ENCODE results near the gene FGF1.

Gene FGF1

GRCh38 chr5:142697356-142698255, 11.7 kb upstream of the FGF1 start:
- no peak for DNase-seq (ENCODE audit: low read depth in 2 of 2)

- no peak for DNase-seq (ENCODE audit: low read depth in 2 of 2)
These were observed 10.5 kb upstream of the FGF1 start for GRCh38 chr5:142696379-142696778.

GRCh38 chr5:142694092-142694856, 8.4 kb upstream of the FGF1 start:
- no peak for DNase-seq (ENCODE audit: low read depth in 2 of 2)

GRCh38 chr5:142692321-142692894, 6.5 kb upstream of the FGF1 start:
- DNase-seq (ENCODE audit: low read depth in 2 of 2), result no peak

- no peak for DNase-seq (ENCODE audit: low read depth in 2 of 2)
These were observed 4.8 kb upstream of the FGF1 start for GRCh38 chr5:142690667-142691066.

- no peak for DNase-seq (ENCODE audit: low read depth in 2 of 2)
These were observed 3.2 kb upstream of the FGF1 start for GRCh38 chr5:142689081-142689480.

GRCh38 chr5:142688281-142688989, 2.5 kb upstream of the FGF1 start:
- no peak for DNase-seq (ENCODE audit: low read depth in 2 of 2)

GRCh38 chr5:142686968-142687367, 1.1 kb upstream of the FGF1 start:
- no peak for DNase-seq (ENCODE audit: low read depth in 2 of 2)

- DNase-seq (ENCODE audit: low read depth in 2 of 2), result no peak
These were observed 382 bp upstream of the FGF1 start for GRCh38 chr5:142686210-142686734.

- no peak for DNase-seq (ENCODE audit: low read depth in 2 of 2)
These were observed 1.3 kb downstream of the FGF1 start for GRCh38 chr5:142684508-142685041.

GRCh38 chr5:142683881-142684505, 1.9 kb downstream of the FGF1 start:
- DNase-seq (ENCODE audit: low read depth in 2 of 2), result no peak

- DNase-seq (ENCODE audit: low read depth in 2 of 2), result no peak
These were observed 2.8 kb downstream of the FGF1 start for GRCh38 chr5:142683116-142683515.

- DNase-seq (ENCODE audit: low read depth in 2 of 2), result no peak
These were observed 5.2 kb downstream of the FGF1 start for GRCh38 chr5:142680605-142681259.

GRCh38 chr5:142679744-142680143, 6.1 kb downstream of the FGF1 start:
- no peak for DNase-seq (ENCODE audit: low read depth in 2 of 2)

GRCh38 chr5:142678529-142678928, 7.4 kb downstream of the FGF1 start:
- DNase-seq (ENCODE audit: low read depth in 2 of 2), result no peak

- no peak for DNase-seq (ENCODE audit: low read depth in 2 of 2)
These were observed 8.7 kb downstream of the FGF1 start for GRCh38 chr5:142677198-142677597.

- DNase-seq (ENCODE audit: low read depth in 2 of 2), result no peak
These were observed 9.6 kb downstream of the FGF1 start for GRCh38 chr5:142676318-142676717.

GRCh38 chr5:142674531-142675469, 11.1 kb downstream of the FGF1 start:
- DNase-seq (ENCODE audit: low read depth in 2 of 2), result peak in 1 of 2 experiments; percentile 30

GRCh38 chr5:142671801-142672200, 14.1 kb downstream of the FGF1 start:
- peak; percentile 59 to 70 for DNase-seq (ENCODE audit: low read depth in 2 of 2)
